NT2/D1 (cell line): ENCODE data around the gene DOCK3.
"Not testable (repeated sequence)": the region's sequence is repeated elsewhere in the genome, so short reads cannot be mapped to it uniquely, and the experiment has no call there.

Experiments
- DNase-seq: peaks from one replicate; pipeline ENCODE4 v3.0.0-alpha.2; 2011; ENCODE audit warnings: low read depth, low spot score
- H3K27me3 ChIP-seq: 2 replicates; pipeline ENCODE4 v1.6.0; 2011; ENCODE audit warnings: mild to moderate bottlenecking; ENCODE audit not compliant: insufficient read length, insufficient read depth
- H3K36me3 ChIP-seq: 2 replicates; pipeline ENCODE4 v1.6.1; 2011; ENCODE audit warnings: mild to moderate bottlenecking, low read length, mixed read lengths; ENCODE audit not compliant: insufficient read depth, insufficient read length
- H3K4me1 ChIP-seq: 2 replicates; pipeline ENCODE4 v1.5.1; 2011; ENCODE audit not compliant: insufficient read depth, insufficient read length
- H3K4me3 ChIP-seq: 2 replicates; pipeline ENCODE4 v1.5.1; 2011; ENCODE audit warnings: low read depth; ENCODE audit not compliant: insufficient read length
- H3K9ac ChIP-seq: 2 replicates; pipeline ENCODE4 v1.6.0; 2011; ENCODE audit warnings: low read depth; ENCODE audit not compliant: insufficient read length
- H3K9me3 ChIP-seq: 2 replicates; pipeline ENCODE4 v1.5.1; 2011; ENCODE audit warnings: mild to moderate bottlenecking, low read length; ENCODE audit not compliant: insufficient read depth
- SUZ12 ChIP-seq: IDR thresholded peaks from 2 replicates; pipeline ENCODE4 v1.6.1; 2011; ENCODE audit not compliant: insufficient read length, insufficient read depth; ENCODE audit errors: extremely low read depth
- YY1 ChIP-seq: IDR thresholded peaks from 2 replicates; pipeline ENCODE4 v1.6.1; 2011; ENCODE audit not compliant: insufficient read length, insufficient read depth
- ZNF274 ChIP-seq: IDR thresholded peaks from 2 replicates; pipeline ENCODE4 v1.6.1; 2011; ENCODE audit warnings: mild to moderate bottlenecking, low read depth, low read length

The DOCK3 gene

DNA sequence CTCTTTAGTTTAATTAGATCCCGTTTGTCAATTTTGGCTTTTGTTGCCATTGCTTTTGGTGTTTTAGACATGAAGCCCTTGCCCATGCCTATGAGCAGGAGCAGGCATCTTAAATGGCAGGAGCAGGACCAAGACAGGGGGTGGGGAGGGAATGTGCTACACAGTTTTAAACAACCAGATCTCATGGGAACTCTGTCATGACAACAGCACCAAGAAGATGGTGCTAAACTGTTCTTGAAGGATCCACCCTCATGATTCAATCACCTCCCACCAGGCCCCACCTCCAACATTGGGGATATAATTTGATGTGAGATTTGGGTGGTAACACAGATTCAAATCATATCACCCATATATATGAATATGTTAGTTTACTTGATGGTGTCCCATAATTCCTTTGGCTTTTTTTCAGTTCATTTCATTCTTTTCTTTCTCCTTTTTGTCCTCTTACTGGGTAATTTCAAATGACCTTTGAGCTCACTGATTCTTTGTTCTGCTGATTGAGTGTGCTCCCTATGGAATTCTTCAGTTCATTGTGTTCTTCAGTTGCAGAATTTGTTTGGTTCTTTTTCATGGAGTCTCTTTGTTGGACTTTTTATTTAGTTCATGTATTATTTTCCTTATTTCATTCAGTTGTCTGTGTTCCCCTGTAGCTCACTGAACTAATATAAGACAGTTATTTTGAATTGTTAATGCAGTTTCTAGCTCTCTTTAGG, 62.6 kb downstream of the DOCK3 start:
- Histone ChIP-seq H3K4me3 (no peak overlapping the region), H3K4me1 (peaks cover 7% of the 10 kb centered on the region), H3K9me3 (peaks cover 13% of the 10 kb centered on the region; the same call in 1 of the 2 replicates), H3K36me3 (no peaks in the 10 kb centered on the region), H3K27me3 (no peaks in the 10 kb centered on the region), H3K9ac (no peak overlapping the region)
- no peak for DNase-seq
- TF ChIP-seq YY1 (no peak), SUZ12 (no peak), ZNF274 (no peak)

- DNase-seq, result no peak
- Histone ChIP-seq H3K4me1 (peaks cover 7% of the 10 kb centered on the region), H3K9ac (no peak overlapping the region), H3K36me3 (no peaks in the 10 kb centered on the region), H3K9me3 (peaks cover 13% of the 10 kb centered on the region; the same call in 1 of the 2 replicates), H3K27me3 (no peaks in the 10 kb centered on the region), H3K4me3 (no peak overlapping the region)
- TF ChIP-seq YY1, result no peak
- TF ChIP-seq ZNF274, result no peak
- no peak for TF ChIP-seq SUZ12
Observed at GRCh38 chr3:50737906-50738598, 63.3 kb downstream of the DOCK3 start.

DNA sequence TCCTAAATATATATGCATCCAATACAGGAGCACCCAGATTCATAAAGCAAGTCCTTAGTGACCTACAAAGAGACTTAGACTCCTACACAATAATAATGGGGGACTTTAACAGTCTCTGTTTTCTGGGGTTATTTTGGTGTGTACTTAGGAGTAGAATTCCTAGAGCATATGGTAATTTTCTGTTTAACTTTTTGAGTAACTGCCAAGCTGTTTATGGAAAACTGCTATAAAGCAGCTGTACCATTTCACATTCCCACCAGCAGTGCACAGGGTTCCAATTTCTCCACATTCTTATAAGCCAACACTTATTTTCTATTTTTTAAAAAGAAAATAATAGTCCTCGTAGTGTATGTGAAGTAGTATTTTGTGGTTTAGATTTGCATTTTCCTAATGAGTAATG, 68.9 kb downstream of the DOCK3 start:
- H3K9ac ChIP-seq, result no peak overlapping the region
- no peak for TF ChIP-seq ZNF274
- no peak for TF ChIP-seq YY1
- no peaks in the 10 kb centered on the region for H3K36me3 ChIP-seq
- DNase-seq, result no peak
- H3K4me3 ChIP-seq, result no peak overlapping the region
- H3K4me1 ChIP-seq, result no peaks in the 10 kb centered on the region
- no peaks in the 10 kb centered on the region for H3K27me3 ChIP-seq
- no peaks in the 10 kb centered on the region for H3K9me3 ChIP-seq

GRCh38 chr3:50749822-50750221, 75.1 kb downstream of the DOCK3 start:
- no peak for TF ChIP-seq YY1
- TF ChIP-seq ZNF274, result no peak
- no peak for TF ChIP-seq SUZ12
- peaks cover 3% of the 10 kb centered on the region for H3K4me1 ChIP-seq
- DNase-seq, result no peak
- H3K9me3 ChIP-seq, result peaks cover 5% of the 10 kb centered on the region; the same call in 1 of the 2 replicates
- no peaks in the 10 kb centered on the region for H3K27me3 ChIP-seq
- H3K9ac ChIP-seq, result no peak overlapping the region
- H3K36me3 ChIP-seq, result no peaks in the 10 kb centered on the region
- H3K4me3 ChIP-seq, result no peak overlapping the region

GRCh38 chr3:50759015-50759414, 84.3 kb downstream of the DOCK3 start:
- Histone ChIP-seq H3K36me3 (no peaks in the 10 kb centered on the region), H3K9ac (no peak overlapping the region), H3K4me3 (no peak overlapping the region), H3K4me1 (no peaks in the 10 kb centered on the region), H3K27me3 (no peaks in the 10 kb centered on the region), H3K9me3 (peaks cover 16% of the 10 kb centered on the region; the same call in 1 of the 2 replicates)
- TF ChIP-seq SUZ12, result no peak
- TF ChIP-seq ZNF274, result no peak
- TF ChIP-seq YY1, result no peak
- no peak for DNase-seq

- TF ChIP-seq YY1, result no peak
- TF ChIP-seq SUZ12, result no peak
- no peak for TF ChIP-seq ZNF274
- no peak for DNase-seq
- Histone ChIP-seq H3K27me3 (no peaks in the 10 kb centered on the region), H3K4me1 (no peaks in the 10 kb centered on the region), H3K4me3 (no peak overlapping the region), H3K9ac (no peak overlapping the region), H3K9me3 (peaks cover 6% of the 10 kb centered on the region; the same call in 1 of the 2 replicates), H3K36me3 (no peaks in the 10 kb centered on the region)
Observed at GRCh38 chr3:50777680-50778079, 103.0 kb downstream of the DOCK3 start.

DNA sequence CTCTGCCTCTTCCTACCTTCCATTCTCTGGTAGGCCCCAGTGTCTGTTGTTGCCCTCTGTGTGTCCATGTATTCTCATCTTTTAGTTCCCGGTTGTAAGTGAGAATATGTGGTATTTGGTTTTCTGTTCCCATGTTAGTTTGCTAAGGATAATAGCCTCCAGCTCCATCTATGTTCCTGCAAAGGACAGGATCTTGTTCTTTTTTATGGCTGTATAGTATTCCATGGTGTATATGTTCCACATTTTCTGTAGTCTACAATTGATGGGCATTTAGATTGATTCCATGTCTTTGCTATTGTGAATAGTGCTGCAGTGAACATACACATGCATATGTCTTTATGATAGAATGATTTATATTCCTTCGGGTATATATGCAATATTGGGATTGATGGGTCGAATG, 107.0 kb downstream of the DOCK3 start:
- not testable (repeated sequence) for H3K4me3 ChIP-seq, DNase-seq, H3K27me3 ChIP-seq, H3K36me3 ChIP-seq, H3K9ac ChIP-seq, H3K4me1 ChIP-seq
- H3K9me3 ChIP-seq, result peaks cover 18% of the 10 kb centered on the region; the same call in 1 of the 2 replicates

DNA sequence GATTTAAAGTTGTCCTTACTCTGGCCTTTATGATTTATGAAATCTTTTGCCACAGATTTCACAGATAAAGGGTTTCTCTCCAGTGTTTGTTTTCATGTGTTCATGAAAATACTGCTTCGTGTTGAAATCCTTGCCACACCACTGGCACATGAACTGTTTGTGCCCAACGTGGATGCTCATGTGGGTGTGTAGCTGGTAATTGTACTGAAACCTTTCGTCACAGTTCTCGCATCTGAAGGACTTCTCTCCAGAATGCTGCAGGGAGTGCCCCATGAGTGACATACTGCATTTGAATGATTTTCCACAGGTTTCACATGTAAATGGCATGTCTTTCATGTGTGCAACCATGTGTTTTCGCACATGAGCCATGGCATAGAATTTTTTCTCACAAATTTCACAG, 111.9 kb downstream of the DOCK3 start:
- DNase-seq, result no peak
- no peaks in the 10 kb centered on the region for H3K36me3 ChIP-seq
- H3K9ac ChIP-seq, result no peak overlapping the region
- TF ChIP-seq ZNF274 (no peak), YY1 (no peak), SUZ12 (no peak)
- no peak overlapping the region for H3K4me3 ChIP-seq
- no peaks in the 10 kb centered on the region for H3K4me1 ChIP-seq
- H3K27me3 ChIP-seq, result no peaks in the 10 kb centered on the region
- H3K9me3 ChIP-seq, result peaks cover 15% of the 10 kb centered on the region; the same call in 1 of the 2 replicates

- H3K27me3 ChIP-seq, H3K9ac ChIP-seq, H3K9me3 ChIP-seq, H3K36me3 ChIP-seq, H3K4me1 ChIP-seq, DNase-seq, H3K4me3 ChIP-seq: not testable (repeated sequence)
Observed at GRCh38 chr3:50790894-50791293, 116.2 kb downstream of the DOCK3 start.
